Testis (tissue), 2 donors: ENCODE measurements around the gene ADAMTS6.

Experiments used
- POLR2A ChIP-seq: fragments of 450-650 bp; IDR thresholded peaks from one replicate; pipeline ENCODE4 v1.6.1; 2017; ENCODE audit warnings: antibody characterized with exemption, mild to moderate bottlenecking, moderate library complexity
- TF ChIP-seq, protein P1 (sequence below), 3 experiments: fragments of 450-650 bp in 2 of 3; fragments of 200-600 bp in 1 of 3; sonication (generic) in 1 of 3; IDR thresholded peaks; one replicate each; pipeline ENCODE4 v1.5.1; 2016 to 2019; ENCODE audit warnings: antibody characterized with exemption in 3 of 3, mild to moderate bottlenecking in 2 of 3, moderate library complexity in 1 of 3

- TF ChIP-seq, protein P1, sequence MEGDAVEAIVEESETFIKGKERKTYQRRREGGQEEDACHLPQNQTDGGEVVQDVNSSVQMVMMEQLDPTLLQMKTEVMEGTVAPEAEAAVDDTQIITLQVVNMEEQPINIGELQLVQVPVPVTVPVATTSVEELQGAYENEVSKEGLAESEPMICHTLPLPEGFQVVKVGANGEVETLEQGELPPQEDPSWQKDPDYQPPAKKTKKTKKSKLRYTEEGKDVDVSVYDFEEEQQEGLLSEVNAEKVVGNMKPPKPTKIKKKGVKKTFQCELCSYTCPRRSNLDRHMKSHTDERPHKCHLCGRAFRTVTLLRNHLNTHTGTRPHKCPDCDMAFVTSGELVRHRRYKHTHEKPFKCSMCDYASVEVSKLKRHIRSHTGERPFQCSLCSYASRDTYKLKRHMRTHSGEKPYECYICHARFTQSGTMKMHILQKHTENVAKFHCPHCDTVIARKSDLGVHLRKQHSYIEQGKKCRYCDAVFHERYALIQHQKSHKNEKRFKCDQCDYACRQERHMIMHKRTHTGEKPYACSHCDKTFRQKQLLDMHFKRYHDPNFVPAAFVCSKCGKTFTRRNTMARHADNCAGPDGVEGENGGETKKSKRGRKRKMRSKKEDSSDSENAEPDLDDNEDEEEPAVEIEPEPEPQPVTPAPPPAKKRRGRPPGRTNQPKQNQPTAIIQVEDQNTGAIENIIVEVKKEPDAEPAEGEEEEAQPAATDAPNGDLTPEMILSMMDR (IDR thresholded peaks at IDR 0.05): no peak
- TF ChIP-seq POLR2A: no peak
Measured at GRCh38 chr5:65103756-65104440, 377.8 kb downstream of the ADAMTS6 start.
